Posterior cingulate gyrus (tissue), 11 donors: ENCODE measurements around the gene IL36A.

Experiments used
- DNase-seq, 10 donors: peaks; one replicate each; pipeline versions ENCODE4 v3.0.0 to v3.0.0-alpha.2; 2020 to 2021; ENCODE audit warnings: mixed read lengths in 3 of 10
- intact Hi-C: fragments of 100-400 bp; cut with DNase I; formaldehyde crosslinking; loops from one replicate; pipeline ENCODE4 v1.15.1; 2023

IL36A gene

DNA sequence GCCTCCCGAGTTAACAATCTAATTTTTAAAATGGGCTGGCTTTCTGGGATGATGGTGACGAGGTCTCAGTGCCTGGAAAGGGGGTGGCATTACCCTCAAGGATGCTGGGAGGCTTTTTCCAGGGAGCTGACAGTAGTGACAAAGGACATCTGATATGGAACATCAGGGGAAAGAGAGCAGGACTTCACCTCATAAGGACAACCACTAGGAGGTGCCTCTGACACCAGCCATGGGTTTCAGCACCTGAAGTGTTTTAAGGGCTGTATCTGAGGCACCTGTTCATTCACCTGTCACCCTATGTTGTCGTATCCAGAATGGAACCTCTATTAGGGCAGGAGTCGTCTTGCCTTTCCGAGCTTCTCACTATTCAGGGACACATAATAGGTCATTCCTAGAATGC, 36.6 kb downstream of the IL36A start:
- DNase-seq, result no peak
- intact Hi-C loops, result no loop called here

DNA sequence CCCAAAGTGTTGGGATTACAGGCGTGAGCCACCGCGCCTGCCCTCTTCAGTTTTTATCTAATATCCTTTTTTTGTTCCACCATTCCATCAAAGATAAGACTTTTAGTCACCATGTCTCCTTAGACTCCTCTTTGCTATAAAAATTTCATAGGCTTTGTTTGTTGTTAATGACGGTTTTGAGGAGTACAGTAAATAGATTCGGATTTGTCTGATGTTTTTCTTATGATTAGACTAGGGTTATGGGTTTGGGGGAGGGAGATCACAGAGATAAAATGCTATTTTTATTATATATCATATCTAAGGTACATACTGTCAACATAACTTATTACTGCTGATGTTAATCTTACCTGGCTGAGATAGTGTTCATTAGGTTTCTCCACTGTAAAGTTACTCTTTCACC, 41.2 kb downstream of the IL36A start:
- no peak for DNase-seq
- intact Hi-C loops, result no loop called here

DNA sequence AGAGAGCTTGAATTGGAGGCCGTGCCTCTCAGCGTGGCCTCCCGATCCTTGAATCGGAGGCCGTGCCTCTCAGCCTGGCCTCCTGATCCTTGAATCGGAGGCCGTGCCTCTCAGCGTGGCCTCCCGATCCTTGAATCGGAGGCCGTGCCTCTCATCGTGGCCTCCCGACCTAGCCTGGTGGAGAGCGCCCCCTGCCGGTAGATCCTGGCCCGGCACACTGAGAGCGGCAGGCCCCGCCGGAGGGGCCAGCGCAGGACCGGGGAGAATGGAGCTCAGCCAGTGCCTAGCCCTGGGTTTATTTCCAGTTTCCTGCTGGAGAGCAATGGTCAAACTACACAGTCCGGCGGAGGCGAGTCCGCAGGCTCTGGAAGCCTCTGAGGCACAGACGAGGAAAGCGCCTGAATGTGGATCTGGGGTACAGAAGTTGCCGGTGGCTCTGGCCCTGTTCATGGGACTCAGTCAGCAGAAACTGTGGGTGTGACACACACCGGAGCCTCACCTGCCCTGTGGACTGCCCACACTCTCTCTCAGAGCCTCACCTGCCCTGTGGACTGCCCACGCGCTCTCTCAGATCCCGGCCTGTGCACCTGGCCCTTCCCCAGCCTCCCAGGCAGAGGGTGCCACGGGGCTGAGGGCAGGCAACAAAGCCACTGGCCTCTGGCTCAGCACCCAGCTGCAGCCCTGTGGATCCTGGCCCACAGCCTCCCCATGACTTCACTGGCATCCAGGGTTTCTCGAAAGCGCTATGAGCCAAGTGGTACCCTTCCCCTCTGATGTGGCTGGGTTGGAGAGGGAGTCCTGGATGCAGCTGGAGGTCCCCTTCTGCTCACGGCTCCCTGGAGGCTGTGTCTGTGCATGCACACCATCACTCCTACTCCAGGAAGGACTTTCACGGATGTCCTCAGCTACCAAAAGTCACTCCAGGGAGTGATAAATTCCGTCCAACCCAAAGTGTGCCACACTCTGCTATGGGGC, 45.9 kb downstream of the IL36A start:
- intact Hi-C loops, result no loop called here
- DNase-seq, result no peak

DNA sequence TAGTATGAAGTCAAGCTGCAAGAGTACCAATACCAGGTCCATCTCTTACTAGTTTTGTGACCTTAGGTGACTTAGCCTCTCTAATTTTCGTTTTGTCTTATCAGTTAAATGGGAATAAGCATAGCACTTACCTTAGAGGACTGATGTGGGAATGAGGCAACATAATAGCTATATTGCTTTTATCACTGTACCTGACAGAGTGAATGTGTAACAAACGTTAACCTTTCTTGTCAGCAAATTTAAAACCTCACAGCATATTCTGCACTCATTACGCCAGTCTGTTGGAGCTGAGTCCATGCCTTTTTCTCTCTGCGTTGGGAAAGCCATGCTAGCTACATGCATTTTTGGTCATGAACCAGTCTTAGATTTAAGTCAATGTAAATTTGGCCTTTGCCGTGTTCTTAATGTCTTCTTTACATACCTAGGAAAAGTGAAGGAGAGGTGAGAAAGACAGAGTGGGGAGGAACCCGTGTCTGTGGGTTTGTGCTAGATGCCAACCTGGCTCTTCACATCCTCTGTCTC, 47.2 kb downstream of the IL36A start, which contains the start of gene IL36B:
Gene IL36B (minus strand): TSS at position 472 of the 522 bp plus-strand sequence.
- intact Hi-C loops, result no loop called here
- no peak for DNase-seq

DNA sequence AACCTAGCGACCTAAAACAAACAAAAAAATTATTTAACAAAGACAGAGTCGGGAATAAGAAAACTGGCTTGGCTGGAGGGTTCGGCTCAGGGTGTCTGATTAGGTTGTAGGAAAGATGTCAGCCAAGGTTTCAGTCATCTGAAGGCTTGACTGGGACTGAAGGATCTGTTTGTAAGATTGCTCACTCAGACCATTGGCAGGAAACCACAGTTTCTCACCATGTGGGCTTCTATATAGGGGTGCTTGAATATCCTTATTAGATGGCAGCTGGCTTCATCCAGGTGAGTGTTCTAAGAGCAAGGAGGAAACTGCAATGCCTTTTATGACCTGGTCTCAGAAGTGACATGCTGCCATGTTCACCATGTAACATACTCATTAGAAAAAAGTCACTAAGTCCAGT, 48.4 kb downstream of the IL36A start:
- no peak for DNase-seq
- intact Hi-C loops, result no loop called here

DNA sequence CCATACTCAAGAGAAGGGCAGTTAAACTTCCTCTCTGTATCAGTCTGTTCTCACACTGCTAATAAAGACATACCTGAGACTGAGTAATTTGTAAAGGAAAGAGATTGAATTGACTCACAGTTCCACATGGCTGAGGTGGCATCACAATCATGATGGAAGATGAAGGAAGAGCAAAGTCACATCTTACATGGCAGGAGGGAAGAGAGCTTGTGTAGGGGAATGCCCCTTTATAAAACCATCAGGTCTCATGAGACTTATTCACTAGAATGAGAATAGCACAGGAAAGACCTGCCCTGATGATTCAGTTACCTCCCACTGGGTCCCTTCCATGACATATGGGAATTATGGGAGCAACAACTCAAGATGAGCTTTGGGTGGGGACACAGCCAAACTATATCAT, 48.8 kb downstream of the IL36A start:
- no peak for DNase-seq
- intact Hi-C loops, result no loop called here

DNA sequence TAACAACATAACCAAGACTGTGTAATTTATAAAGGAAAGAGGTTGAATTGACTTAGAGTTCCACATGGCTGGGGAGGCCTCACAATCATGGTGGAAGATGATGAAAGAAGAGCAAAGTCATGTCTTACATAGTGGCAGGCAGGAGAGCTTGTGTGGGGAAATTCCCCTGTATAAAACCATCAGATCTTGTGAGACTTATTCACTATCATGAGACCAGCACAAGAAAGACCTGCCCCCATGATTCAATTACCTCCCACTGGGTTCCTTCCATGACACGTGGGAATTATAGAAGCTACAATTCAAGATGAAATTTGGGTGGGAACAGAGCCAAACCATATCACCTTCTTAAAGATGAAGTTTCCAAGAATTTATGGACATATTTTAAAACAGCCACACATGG, 51.3 kb downstream of the IL36A start:
- intact Hi-C loops, result no loop called here
- no peak for DNase-seq

DNA sequence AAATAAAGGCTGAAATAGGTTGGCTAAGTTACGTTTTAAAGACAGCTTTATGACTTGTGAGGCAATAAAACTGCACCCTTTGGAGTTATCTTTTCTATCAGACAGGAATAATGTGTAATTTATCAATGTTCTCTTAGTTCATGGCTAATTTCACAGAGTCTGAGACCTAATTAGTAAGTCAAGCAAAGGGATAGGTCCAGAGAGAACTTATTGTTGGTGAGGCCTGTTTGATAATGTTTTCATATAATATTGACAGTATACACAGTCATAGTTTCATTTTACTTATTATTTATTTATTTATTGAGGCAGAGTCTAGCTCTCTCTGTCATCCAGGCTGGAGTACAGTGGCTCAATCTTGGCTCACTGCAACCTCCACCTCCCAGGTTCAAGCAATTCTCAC, 51.9 kb downstream of the IL36A start:
- intact Hi-C loops, result no loop called here
- DNase-seq, result no peak
